RCC 7860 (cell line): ENCODE measurements around the gene S100A14.
A peak's percentile ranks its signal among the peaks of the same experiment; 100 is the strongest.
"Not testable (repeated sequence)": the region's sequence is repeated elsewhere in the genome, so short reads cannot be mapped to it uniquely, and the experiment has no call there.

ENCODE experiments used
- DNase-seq: peaks from one replicate; pipeline ENCODE4 v3.0.0-alpha.2; 2015; ENCODE audit warnings: low spot score
- FAIRE-seq: peaks from 2 replicates; lab custom pipeline; 2012; peaks lifted over from hg19 to GRCh38; lab: Jason Lieb, UNC

S100A14 gene

GRCh38 chr1:153640213-153640612 is 24.1 kb upstream of the S100A14 start:
- FAIRE-seq, DNase-seq: not testable (repeated sequence)

GRCh38 chr1:153639280-153639679 is 23.2 kb upstream of the S100A14 start:
- DNase-seq (no peak), FAIRE-seq (no peak)

- DNase-seq (no peak), FAIRE-seq (no peak)
Observed at GRCh38 chr1:153638261-153638660, 22.1 kb upstream of the S100A14 start.

- no peak for DNase-seq
- no peak for FAIRE-seq
Observed at GRCh38 chr1:153636312-153636711, 20.2 kb upstream of the S100A14 start.

GRCh38 chr1:153635872-153636271 is 19.7 kb upstream of the S100A14 start:
- no peak for DNase-seq
- FAIRE-seq, result no peak

- DNase-seq (peak; percentile 96), FAIRE-seq (peak; percentile 72)
Observed at GRCh38 chr1:153633754-153634665, 17.9 kb upstream of the S100A14 start, which contains the start of gene CHTOP. TSS of gene CHTOP (plus strand) at chr1:153634066. CDS start at chr1:153636589, 2,523 bp downstream.

- FAIRE-seq, result no peak
- no peak for DNase-seq
Observed at GRCh38 chr1:153633161-153633753, 17.1 kb upstream of the S100A14 start.

GRCh38 chr1:153631047-153632022 is 15.2 kb upstream of the S100A14 start:
- FAIRE-seq (no peak), DNase-seq (no peak)

GRCh38 chr1:153630384-153630783 is 14.3 kb upstream of the S100A14 start:
- DNase-seq, result no peak
- FAIRE-seq, result no peak

GRCh38 chr1:153629971-153630370 is 13.8 kb upstream of the S100A14 start:
- DNase-seq (no peak), FAIRE-seq (no peak)

GRCh38 chr1:153629343-153629665 is 13.2 kb upstream of the S100A14 start:
- DNase-seq, result no peak
- no peak for FAIRE-seq

- DNase-seq (no peak), FAIRE-seq (no peak)
Observed at GRCh38 chr1:153628638-153629342, 12.7 kb upstream of the S100A14 start.

GRCh38 chr1:153627715-153628626 is 11.8 kb upstream of the S100A14 start, which contains the start of gene S100A1:
TSS of gene S100A1 (plus strand) at chr1:153628434. CDS start at chr1:153630522, 2,088 bp downstream.
- no peak for DNase-seq
- no peak for FAIRE-seq

GRCh38 chr1:153626904-153627714 is 11.0 kb upstream of the S100A14 start, which contains the start of gene S100A13:
TSS of gene S100A13 (minus strand) at chr1:153627505. CDS start at chr1:153626472, 1,033 bp downstream.
- peak; percentile 82 for FAIRE-seq
- peak; percentile 95 for DNase-seq

- no peak for FAIRE-seq
- no peak for DNase-seq
Observed at GRCh38 chr1:153626477-153626903, 10.4 kb upstream of the S100A14 start.

GRCh38 chr1:153624965-153625611 is 9.0 kb upstream of the S100A14 start:
- DNase-seq, result no peak
- FAIRE-seq, result no peak

- no peak for DNase-seq
- no peak for FAIRE-seq
Observed at GRCh38 chr1:153623101-153623500, 7.0 kb upstream of the S100A14 start.

GRCh38 chr1:153619171-153619570 is 3.0 kb upstream of the S100A14 start:
- DNase-seq (no peak), FAIRE-seq (no peak)
